Adrenal gland (tissue), 12 donors: ENCODE data around the gene SLC34A3. TPM values are rescaled to one million over a fixed set of nuclear protein-coding genes. Genes with fewer than 3 reads are reported as not detected.
A peak's percentile ranks its signal among the peaks of the same experiment; 100 is the strongest.
"Not testable (repeated sequence)": the region's sequence is repeated elsewhere in the genome, so short reads cannot be mapped to it uniquely, and the experiment has no call there.

ENCODE experiments used
- DNase-seq, 7 donors: peaks; one replicate each; pipeline ENCODE4 v3.0.0-alpha.2; 2019 to 2020
- H3K27ac ChIP-seq, 5 donors: fragments of 200-600 bp; sonication (generic) in 4 of 5; 1 replicate in 3 of 5; 2 replicates in 2 of 5; pipeline versions ENCODE4 v1.5.1 to v1.8.0; 2016 to 2020; ENCODE audit warnings: mild to moderate bottlenecking in 1 of 5
- H3K27me3 ChIP-seq: fragments of 200-600 bp; 2 replicates; pipeline ENCODE4 v1.8.0; 2021
- H3K36me3 ChIP-seq, 2 donors: fragments of 200-600 bp; replicated peaks in 1 of 2; 1 replicate in 1 of 2; 2 replicates in 1 of 2; pipeline versions ENCODE4 v1.5.1 to v1.8.0; 2018 to 2022
- H3K4me1 ChIP-seq, 2 donors: fragments of 200-600 bp; replicated peaks in 1 of 2; 1 replicate in 1 of 2; 2 replicates in 1 of 2; pipeline versions ENCODE4 v1.5.1 to v1.8.0; 2018 to 2021
- H3K4me3 ChIP-seq, 4 donors: fragments of 200-600 bp; sonication (generic) in 3 of 4; one replicate each; pipeline ENCODE4 v1.5.1; 2016 to 2018
- H3K9me3 ChIP-seq, 3 donors: fragments of 200-600 bp; sonication (generic) in 1 of 3; replicated peaks in 1 of 3; 1 replicate in 2 of 3; 2 replicates in 1 of 3; pipeline versions ENCODE4 v1.5.1 to v1.8.0; 2016 to 2021
- CTCF ChIP-seq, 6 experiments: fragments of 450-650 bp in 4 of 6; fragments of 200-600 bp in 2 of 6; sonication (generic) in 1 of 6; IDR thresholded peaks; 1 replicate in 5 of 6; 2 replicates in 1 of 6; pipeline versions ENCODE4 v1.5.1 to v1.8.0; 2016 to 2021; ENCODE audit warnings: antibody characterized with exemption in 6 of 6, mild to moderate bottlenecking in 2 of 6, moderate library complexity in 1 of 6
- POLR2A ChIP-seq, 2 donors: fragments of 450-650 bp; IDR thresholded peaks; one replicate each; pipeline ENCODE4 v1.6.1; 2017; ENCODE audit warnings: antibody characterized with exemption in 2 of 2, mild to moderate bottlenecking in 2 of 2, moderate library complexity in 1 of 2
- WGBS, 4 donors: extraction: QIAGEN DNeasy Blood & Tissue Kit in 2 of 4; methylation state at CpG; one replicate each; pipeline versions ENCODE4 v1.1.5 to v1.1.7; 2013 to 2017; 5-methylcytosine and 5-hydroxymethylcytosine counted together
- intact Hi-C, 2 donors: fragments of 100-400 bp; cut with DNase I; formaldehyde crosslinking; loops; one replicate each; pipeline versions ENCODE4 v1.14.1 to v1.15.0; 2022 to 2023
- polyA plus RNA-seq, 3 donors: library from polyadenylated mRNA; stranded (reverse); fragments of 200-250 nt in 2 of 3; fragments of 350-450 nt in 1 of 3; fragmentation: Illumina TruSeq in 1 of 3; extraction: RNeasy Lipid Tissue Mini Kit (QIAGEN cat#74804) in 1 of 3; gene quantifications; one replicate each; pipeline ENCODE4 v1.2.3, GENCODE V29; 2013 to 2014
- total RNA-seq, 9 donors: library from RNA; depleted of rRNA in 4 of 9; stranded (reverse); fragments of >200 nt in 4 of 9; fragments of 120-200 nt in 1 of 9; fragmentation: NEBNext Ultra II Directional in 1 of 9; extraction: Animal tissue kit (Norgen Biotek cat#: 25700) in 1 of 9; gene quantifications; one replicate each; pipeline versions ENCODE4 v1.1.0 to v1.2.4, GENCODE V29; 2013 to 2023
- donor health status: healthy with polysubstance abuse.
- donor health status: Bipolar disorder and iron deficiency.
- donor health status: DM: yes; HTN: yes; CAD: no.
- donor health status: DM: no; HTN: no; CAD: no.
- donor health status: DM: no; HTN: no; CAD: no.
- donor health status: DM: yes; HTN: yes; CAD: no.

The SLC34A3 gene
- total and polyA plus RNA-seq, 12 donors = not detected

GRCh38 chr9:137262173-137262908, 31.6 kb downstream of the SLC34A3 start:
- H3K27me3 ChIP-seq, H3K4me1 ChIP-seq, H3K4me3 ChIP-seq, intact Hi-C loops, H3K27ac ChIP-seq, H3K9me3 ChIP-seq: not testable (repeated sequence)
- peaks cover 0 to 45% of the 10 kb centered on the region in 2 donors for H3K36me3 ChIP-seq
- TF ChIP-seq CTCF (IDR thresholded peaks at IDR 0.05) = peak; percentile 23 to 62 (median 52)
- WGBS, 4 donors = 34 to 40% (median 37%) methylated on average over 13 to 15 of the region's 15 CpGs
- peak in 4 of 7 donors; percentile 39 to 74 (median 62) for DNase-seq

- WGBS, 4 donors = 86 to 92% (median 90%) methylated on average over 23 to 24 of the region's 24 CpGs
- Histone ChIP-seq H3K9me3 (no peaks in the 10 kb centered on the region), H3K27ac (no peak overlapping the region), H3K27me3 (no peaks in the 10 kb centered on the region), H3K36me3 (peaks cover 0 to 43% of the 10 kb centered on the region in 2 donors), H3K4me1 (no peaks in the 10 kb centered on the region), H3K4me3 (no peak overlapping the region)
- intact Hi-C loops = no loop called here
- no peak for TF ChIP-seq POLR2A (IDR thresholded peaks at IDR 0.05)
- no peak for TF ChIP-seq CTCF (IDR thresholded peaks at IDR 0.05)
- DNase-seq = no peak
These were observed 32.2 kb downstream of the SLC34A3 start for GRCh38 chr9:137262909-137263285.

- 81 to 88% (median 84%) methylated on average over 8 to 10 of the region's 10 CpGs for WGBS, 4 donors
- Histone ChIP-seq H3K4me3 (no peak overlapping the region), H3K27me3 (no peaks in the 10 kb centered on the region), H3K9me3 (no peaks in the 10 kb centered on the region), H3K36me3 (peaks cover 0 to 38% of the 10 kb centered on the region in 2 donors), H3K27ac (no peak overlapping the region), H3K4me1 (peaks cover 0 to 3% of the 10 kb centered on the region in 2 donors)
- intact Hi-C loops = no loop called here
- peak in 1 of 7 donors; percentile 15 for DNase-seq
- no peak for TF ChIP-seq CTCF (IDR thresholded peaks at IDR 0.05)
- TF ChIP-seq POLR2A (IDR thresholded peaks at IDR 0.05) = no peak
These were observed 32.8 kb downstream of the SLC34A3 start for GRCh38 chr9:137263506-137263905.

- Histone ChIP-seq H3K27me3 (no peaks in the 10 kb centered on the region), H3K4me3 (no peak overlapping the region), H3K9me3 (no peaks in the 10 kb centered on the region), H3K36me3 (peaks cover 0 to 34% of the 10 kb centered on the region in 2 donors), H3K4me1 (peaks cover 0 to 8% of the 10 kb centered on the region in 2 donors), H3K27ac (no peak overlapping the region)
- no peak for TF ChIP-seq POLR2A (IDR thresholded peaks at IDR 0.05)
- TF ChIP-seq CTCF (IDR thresholded peaks at IDR 0.05) = no peak
- intact Hi-C loops = no loop called here
- WGBS, 4 donors = 92 to 97% (median 95%) methylated on average over 21 to 22 of the region's 22 CpGs
- DNase-seq = peak in 1 of 7 donors; percentile 16
These were observed 33.4 kb downstream of the SLC34A3 start for GRCh38 chr9:137264067-137264466.
